ENCODE results near the gene FOXJ2.
"Not testable (repeated sequence)": the region's sequence is repeated elsewhere in the genome, so short reads cannot be mapped to it uniquely, and the experiment has no call there.

Gene FOXJ2

GRCh38 chr12:8027856-8028255 is 4.7 kb upstream of the FOXJ2 start:
- FAIRE-seq (no peak), DNase-seq (ENCODE audit: insufficient read length, low spot score) (no peak)

GRCh38 chr12:8028267-8028666 is 4.2 kb upstream of the FOXJ2 start:
- no peak for FAIRE-seq
- DNase-seq (ENCODE audit: insufficient read length, low spot score), result no peak

- no peak for FAIRE-seq
- DNase-seq (ENCODE audit: insufficient read length, low spot score), result no peak
Measured at GRCh38 chr12:8030189-8030588, 2.3 kb upstream of the FOXJ2 start.

- not testable (repeated sequence) for DNase-seq (ENCODE audit: insufficient read length, low spot score); FAIRE-seq
Measured at GRCh38 chr12:8031017-8031416, 1.5 kb upstream of the FOXJ2 start.

GRCh38 chr12:8031872-8032241 is 659 bp upstream of the FOXJ2 start:
- no peak for DNase-seq (ENCODE audit: insufficient read length, low spot score)
- no peak for FAIRE-seq

GRCh38 chr12:8033153-8034044 is 883 bp downstream of the FOXJ2 start:
- FAIRE-seq (peak; percentile 44), DNase-seq (ENCODE audit: insufficient read length, low spot score) (peak; percentile 67)

- FAIRE-seq (no peak), DNase-seq (ENCODE audit: insufficient read length, low spot score) (no peak)
Measured at GRCh38 chr12:8034802-8035201, 2.3 kb downstream of the FOXJ2 start.

GRCh38 chr12:8035440-8036010 is 3.0 kb downstream of the FOXJ2 start:
- FAIRE-seq (no peak), DNase-seq (ENCODE audit: insufficient read length, low spot score) (no peak)

DNA sequence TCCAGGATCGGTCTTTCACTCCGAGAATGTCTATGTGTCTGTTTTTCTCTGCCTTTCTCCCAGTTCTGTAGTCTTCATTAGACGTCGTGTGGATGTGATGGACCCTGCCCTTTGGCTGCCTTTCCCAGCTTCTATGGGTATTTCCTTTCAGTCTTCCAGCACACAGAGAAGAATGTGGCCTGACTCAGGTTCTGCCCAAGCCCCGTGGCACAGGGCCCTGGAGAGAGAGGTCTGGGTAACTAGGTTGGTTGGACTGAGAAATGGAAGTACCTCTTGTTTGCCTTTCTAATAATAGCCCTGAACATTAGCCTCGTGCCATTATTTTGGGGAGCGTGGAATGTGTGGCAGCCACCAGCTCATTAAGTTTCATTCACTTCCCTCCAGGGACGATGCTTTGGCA is 3.8 kb downstream of the FOXJ2 start:
- no peak for DNase-seq (ENCODE audit: insufficient read length, low spot score)
- no peak for FAIRE-seq

GRCh38 chr12:8037046-8037663 is 4.6 kb downstream of the FOXJ2 start:
- no peak for FAIRE-seq
- no peak for DNase-seq (ENCODE audit: insufficient read length, low spot score)

- no peak for DNase-seq (ENCODE audit: insufficient read length, low spot score)
- FAIRE-seq, result no peak
Measured at GRCh38 chr12:8037947-8038346, 5.4 kb downstream of the FOXJ2 start.

GRCh38 chr12:8038659-8039114 is 6.2 kb downstream of the FOXJ2 start:
- no peak for DNase-seq (ENCODE audit: insufficient read length, low spot score)
- FAIRE-seq, result no peak

GRCh38 chr12:8040791-8041190 is 8.3 kb downstream of the FOXJ2 start:
- DNase-seq (ENCODE audit: insufficient read length, low spot score), result no peak
- FAIRE-seq, result no peak

DNA sequence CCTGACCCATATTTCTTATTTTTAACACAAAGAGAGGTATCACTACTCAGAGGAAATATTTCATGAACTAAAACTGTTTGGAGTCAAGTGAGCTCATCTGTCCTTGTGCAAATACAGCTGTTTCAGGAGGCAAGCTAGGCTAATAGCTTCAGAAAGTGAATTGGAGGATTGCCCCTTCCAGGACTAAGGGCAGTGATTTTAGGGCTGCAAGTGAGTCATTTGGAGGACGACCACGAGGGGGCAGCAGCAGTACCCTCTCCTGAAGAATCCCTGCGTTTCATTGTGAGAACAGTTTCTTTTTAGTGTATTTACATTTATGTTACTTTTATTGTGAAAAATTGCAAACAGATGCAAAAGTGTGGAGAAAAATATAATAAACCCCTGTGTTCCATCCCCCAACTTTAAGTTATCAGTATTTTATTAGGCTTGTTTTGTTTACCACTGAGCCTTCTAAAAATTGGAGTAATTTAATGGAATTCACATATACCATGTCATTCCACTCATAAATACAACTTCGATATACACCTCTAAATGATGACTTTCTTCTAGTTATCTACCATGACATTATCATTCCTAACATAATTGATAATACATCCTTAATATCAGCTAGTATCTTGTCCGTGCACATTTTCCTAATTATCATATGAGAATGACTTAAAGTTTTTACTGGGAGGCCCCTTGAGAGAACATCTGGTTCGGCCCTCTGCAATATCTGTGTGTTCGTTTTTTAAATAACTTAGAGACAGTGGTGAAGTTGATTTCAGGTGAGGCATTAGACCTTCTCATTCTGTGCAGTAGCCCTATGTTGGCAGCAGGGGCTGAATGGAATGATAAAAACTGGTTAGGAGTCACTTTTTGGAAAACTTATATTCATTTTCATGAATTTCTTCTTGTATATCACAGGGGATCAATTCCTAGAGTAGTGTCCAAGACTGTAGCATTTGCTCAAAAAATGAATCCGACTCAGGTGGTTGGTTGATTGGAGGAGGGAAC is 13.7 kb downstream of the FOXJ2 start:
- no peak for FAIRE-seq
- DNase-seq (ENCODE audit: insufficient read length, low spot score), result peak; percentile 78

DNA sequence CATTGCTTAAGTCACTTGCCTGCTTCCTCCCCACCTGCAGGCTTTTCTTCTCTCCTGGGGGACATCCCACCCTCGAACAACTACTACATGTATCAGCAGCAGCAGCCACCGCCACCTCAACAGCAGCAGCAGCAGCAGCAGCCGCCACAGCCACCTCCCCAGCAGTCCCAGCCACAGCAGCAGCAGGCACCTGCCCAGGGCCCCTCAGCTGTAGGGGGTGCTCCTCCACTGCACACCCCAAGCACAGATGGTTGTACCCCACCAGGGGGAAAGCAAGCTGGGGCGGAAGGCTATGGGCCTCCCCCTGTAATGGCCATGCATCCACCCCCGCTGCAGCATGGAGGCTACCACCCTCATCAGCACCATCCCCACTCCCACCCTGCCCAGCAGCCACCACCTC is 15.3 kb downstream of the FOXJ2 start:
- FAIRE-seq (no peak), DNase-seq (ENCODE audit: insufficient read length, low spot score) (no peak)

DNA sequence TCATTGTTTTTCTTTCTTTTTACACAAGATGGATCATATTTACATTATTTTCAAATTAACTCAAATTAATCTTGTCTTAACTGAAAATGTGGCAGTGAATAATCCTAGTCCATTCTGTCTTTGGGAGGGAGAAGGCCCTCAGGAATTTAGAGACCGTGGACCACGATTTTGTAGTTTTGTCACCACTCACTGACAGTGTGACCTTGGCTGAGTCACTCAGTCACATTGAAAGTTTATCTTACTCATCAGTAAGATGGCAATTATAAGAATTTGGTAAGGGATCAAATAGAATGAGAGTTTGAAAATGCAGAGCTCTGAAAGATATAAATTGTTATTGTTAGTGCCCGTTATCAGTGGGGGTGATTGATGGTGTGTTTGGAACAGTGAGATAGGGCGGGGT is 16.4 kb downstream of the FOXJ2 start:
- FAIRE-seq, result no peak
- DNase-seq (ENCODE audit: insufficient read length, low spot score), result no peak

DNA sequence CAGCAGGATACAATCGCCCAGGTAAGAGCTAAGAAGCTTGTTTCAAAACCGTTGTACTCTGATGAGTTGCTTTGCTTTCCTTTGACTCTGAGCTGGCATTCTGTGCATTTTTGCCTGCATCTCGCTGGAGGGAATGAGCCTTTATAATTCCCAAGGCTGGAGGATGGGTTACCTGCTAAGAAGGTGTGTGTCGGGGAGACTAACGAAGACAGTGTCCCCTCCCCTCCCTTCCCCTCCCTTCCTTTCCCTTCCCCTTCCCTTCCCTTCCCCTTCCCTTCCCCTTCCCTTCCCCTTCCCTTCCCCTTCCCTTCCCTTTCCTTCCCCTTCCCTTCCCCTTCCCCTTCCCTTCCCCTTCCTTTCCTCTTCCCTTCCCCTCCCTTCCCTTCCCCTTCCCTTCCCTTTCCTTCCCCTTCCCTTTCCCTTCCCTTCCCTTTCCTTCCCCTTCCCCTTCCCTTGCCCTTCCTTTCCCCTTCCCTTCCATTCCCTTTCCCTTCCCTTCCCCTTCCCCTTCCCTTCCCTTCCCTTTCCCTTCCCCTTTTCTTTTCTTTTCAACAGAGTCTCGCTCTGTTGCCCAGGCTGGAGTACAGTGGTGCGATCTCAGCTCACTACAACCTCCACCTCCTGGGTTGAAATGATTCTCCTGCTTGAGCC is 18.2 kb downstream of the FOXJ2 start:
- DNase-seq (ENCODE audit: insufficient read length, low spot score) (no peak), FAIRE-seq (no peak)

DNA sequence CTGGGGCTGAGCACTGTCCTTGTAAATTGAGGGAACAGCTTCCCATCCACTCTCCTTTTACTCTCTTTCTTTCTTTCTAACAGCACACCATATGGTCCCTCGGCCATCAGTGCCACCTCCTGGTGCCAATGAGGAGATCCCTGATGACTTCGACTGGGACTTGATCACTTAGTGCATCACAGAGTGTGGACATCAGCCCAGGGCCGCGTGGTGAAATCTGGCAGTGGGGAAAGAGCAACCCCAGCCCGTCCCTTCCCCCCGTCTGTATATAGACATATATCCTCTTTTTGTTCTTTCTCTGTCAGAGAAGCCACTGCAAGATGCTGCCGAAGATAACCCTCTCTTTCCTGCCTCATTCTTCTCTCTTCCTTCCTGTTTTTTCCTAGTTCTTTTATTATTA is 20.2 kb downstream of the FOXJ2 start:
- DNase-seq (ENCODE audit: insufficient read length, low spot score) (no peak), FAIRE-seq (no peak)

DNA sequence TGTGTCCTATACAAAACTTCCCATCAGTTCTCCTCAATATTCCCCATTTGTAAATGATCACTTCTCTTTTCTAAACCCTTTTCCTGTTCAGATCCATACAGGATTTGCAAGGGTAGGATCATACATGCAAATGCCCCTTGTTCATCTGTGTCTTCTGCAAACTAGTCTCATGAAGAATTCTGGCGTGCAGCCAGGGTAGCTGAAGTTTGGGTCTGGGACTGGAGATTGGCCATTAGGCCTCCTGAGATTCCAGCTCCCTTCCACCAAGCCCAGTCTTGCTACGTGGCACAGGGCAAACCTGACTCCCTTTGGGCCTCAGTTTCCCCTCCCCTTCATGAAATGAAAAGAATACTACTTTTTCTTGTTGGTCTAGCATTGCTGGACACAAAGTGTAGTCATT is 22.3 kb downstream of the FOXJ2 start:
- DNase-seq (ENCODE audit: insufficient read length, low spot score) (no peak), FAIRE-seq (no peak)

DNA sequence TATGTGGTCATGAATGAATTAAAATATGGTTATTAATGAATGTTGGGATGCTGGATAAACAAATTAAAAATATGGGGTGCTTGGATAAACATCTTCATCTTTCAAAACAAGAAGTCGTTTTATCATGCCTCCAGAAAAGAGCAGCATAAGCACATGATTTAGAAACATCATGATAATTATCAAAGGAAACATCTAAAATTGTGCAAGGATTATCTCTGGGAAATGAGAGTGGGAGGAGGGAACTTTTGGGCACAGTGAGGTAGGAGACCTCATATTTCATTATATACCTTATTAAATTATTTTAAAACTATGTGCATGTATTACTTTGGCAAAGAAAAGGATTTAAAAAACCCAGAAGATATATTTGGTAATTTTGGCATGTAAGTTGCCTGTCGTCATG is 24.8 kb downstream of the FOXJ2 start:
- DNase-seq (ENCODE audit: insufficient read length, low spot score) (no peak), FAIRE-seq (no peak)
